GM12878 (cell line): Measurements from ENCODE around the gene HOXC5. TPM values are rescaled to one million over a fixed set of nuclear protein-coding genes. Genes with fewer than 3 reads are reported as not detected.

Source experiments
- ATAC-seq: fragments of 200-7000 bp; cut with Tn5 transposase; 3 replicates; pipeline ENCODE4 v1.9.1; 2020; ENCODE audit warnings: mild to moderate bottlenecking, moderate library complexity
- BruUV-seq: library from RNA; stranded (reverse); fragments of 400-500 nt; replicated peaks from 2 replicates; lab custom pipeline; 2021; lab: Mats Ljungman, UMichigan
- CTCF ChIA-PET: fragments of 300-600 bp; sonication (Branson Sonifier 250); formaldehyde crosslinking; extraction: SDS; loops from one replicate; lab custom pipeline; 2021; ENCODE audit warnings: inconsistent platforms; lab: Yijun Ruan, JAX
- POLR2A ChIA-PET: fragments of 350-600 bp; formaldehyde crosslinking; extraction: SDS; loops from one replicate; lab custom pipeline; 2021; ENCODE audit warnings: inconsistent platforms; lab: Charles Lee
- RAD21 ChIA-PET: fragments of 300-600 bp; sonication (Branson Sonifier 250); formaldehyde crosslinking; loops from one replicate; lab custom pipeline; 2023; ENCODE audit warnings: antibody characterized with exemption; ENCODE audit not compliant: unreplicated experiment; lab: Charles Lee
- SMC1A ChIA-PET: fragments of 300-600 bp; sonication (Branson Sonifier 250); formaldehyde crosslinking; loops from one replicate; lab custom pipeline; 2023; ENCODE audit not compliant: unreplicated experiment, uncharacterized antibody; lab: Charles Lee
- DNase-seq: peaks from one replicate; pipeline ENCODE4 v3.0.0-alpha.2; 2011; ENCODE audit warnings: low read depth, low spot score
- FAIRE-seq: peaks from 3 replicates; lab custom pipeline; 2011; peaks lifted over from hg19 to GRCh38; lab: Jason Lieb, UNC
- H2AFZ ChIP-seq: 2 replicates; pipeline ENCODE4 v1.6.0; 2011; ENCODE audit warnings: low read depth, low read length, control low read depth; ENCODE audit not compliant: control insufficient read depth
- H3K27ac ChIP-seq: 2 replicates; pipeline ENCODE4 v1.5.1; 2011; ENCODE audit warnings: control low read depth; ENCODE audit not compliant: control insufficient read depth, insufficient read depth
- H3K27me3 ChIP-seq, 2 experiments: replicated peaks in 1 of 2; 2 replicates each; pipeline versions ENCODE4 v1.6.0 to v1.6.1; 2011; ENCODE audit warnings: low read length in 1 of 2; ENCODE audit not compliant: control insufficient read depth in 2 of 2, insufficient read depth in 2 of 2
- H3K36me3 ChIP-seq, 2 experiments: 2 replicates each; pipeline ENCODE4 v1.5.1; 2011; ENCODE audit warnings: low read length in 1 of 2; ENCODE audit not compliant: control insufficient read depth in 2 of 2, insufficient read depth in 2 of 2
- H3K4me1 ChIP-seq: 2 replicates; pipeline ENCODE4 v1.6.1; 2011; ENCODE audit warnings: mild to moderate bottlenecking, low read length, moderate library complexity, mixed read lengths; ENCODE audit not compliant: control insufficient read depth, insufficient read depth
- H3K4me2 ChIP-seq: 2 replicates; pipeline ENCODE4 v1.6.0; 2011; ENCODE audit warnings: control low read depth; ENCODE audit not compliant: control insufficient read depth, insufficient read depth
- H3K4me3 ChIP-seq: fragments of 200-600 bp; sonication (generic); 2 replicates; pipeline ENCODE4 v1.5.1; 2016
- H3K79me2 ChIP-seq: 2 replicates; pipeline ENCODE4 v1.6.0; 2011; ENCODE audit warnings: low read length; ENCODE audit not compliant: control insufficient read depth, insufficient read depth
- H3K9ac ChIP-seq: 2 replicates; pipeline ENCODE4 v1.8.0; 2011; ENCODE audit warnings: low read length, control low read depth, mixed read lengths; ENCODE audit not compliant: control insufficient read depth, insufficient read depth
- H3K9me3 ChIP-seq: replicated peaks from 3 replicates; pipeline ENCODE4 v1.5.1; 2011; ENCODE audit warnings: mild to moderate bottlenecking, low read length; ENCODE audit not compliant: control insufficient read depth, insufficient read depth
- H4K20me1 ChIP-seq: 2 replicates; pipeline ENCODE4 v1.6.0; 2011; ENCODE audit not compliant: control insufficient read depth, insufficient read depth
- BACH1 ChIP-seq: fragments of 450-650 bp; IDR thresholded peaks from 2 replicates; pipeline ENCODE4 v1.6.1; 2017; ENCODE audit warnings: mild to moderate bottlenecking, borderline replicate concordance
- BCL3 ChIP-seq: IDR thresholded peaks from 2 replicates; pipeline ENCODE4 v1.6.1; 2011; ENCODE audit warnings: borderline replicate concordance, low read depth, mild to moderate bottlenecking, moderate library complexity, low read length; ENCODE audit not compliant: insufficient read depth, poor library complexity, severe bottlenecking
- IRF4 ChIP-seq: IDR thresholded peaks from 2 replicates; pipeline ENCODE4 v1.6.1; 2011; ENCODE audit warnings: low read depth, low read length
- MYC ChIP-seq: IDR thresholded peaks from 2 replicates; pipeline ENCODE4 v1.6.1; 2011; ENCODE audit warnings: mild to moderate bottlenecking, low read length, moderate library complexity, inconsistent platforms; ENCODE audit not compliant: insufficient read depth, insufficient replicate concordance, insufficient read length, severe bottlenecking
- NFYA ChIP-seq: IDR thresholded peaks from 2 replicates; pipeline ENCODE4 v1.6.1; 2011; ENCODE audit warnings: low read depth, mild to moderate bottlenecking, low read length, improper control_type of control experiment, borderline replicate concordance
- NFYB ChIP-seq: IDR thresholded peaks from 2 replicates; pipeline ENCODE4 v1.6.1; 2011; ENCODE audit warnings: low read depth, mild to moderate bottlenecking, low read length, improper control_type of control experiment, moderate library complexity; ENCODE audit not compliant: insufficient read depth
- PAX5 ChIP-seq: IDR thresholded peaks from 2 replicates; pipeline ENCODE4 v1.6.1; 2011; ENCODE audit warnings: low read depth, low read length, borderline replicate concordance
- POU2F2 ChIP-seq: IDR thresholded peaks from 3 replicates; pipeline ENCODE4 v1.6.1; 2011; ENCODE audit warnings: low read depth, mild to moderate bottlenecking, low read length, borderline replicate concordance
- RFX5 ChIP-seq: IDR thresholded peaks from 2 replicates; pipeline ENCODE4 v1.6.1; 2011; ENCODE audit warnings: low read depth, low read length, improper control_type of control experiment
- USF1 ChIP-seq: IDR thresholded peaks from 2 replicates; pipeline ENCODE4 v1.6.1; 2011; ENCODE audit warnings: borderline replicate concordance, low read depth, mild to moderate bottlenecking, moderate library complexity, mixed read lengths, low read length; ENCODE audit not compliant: insufficient read depth; ENCODE audit errors: extremely low read length
- ZBTB33 ChIP-seq: fragments of 450-650 bp; IDR thresholded peaks from 2 replicates; pipeline ENCODE4 v1.6.1; 2017; ENCODE audit warnings: mild to moderate bottlenecking
- WGBS: methylation state at CpG from one replicate; pipeline ENCODE4 v1.1.6; 2016; ENCODE audit warnings: low lambda C conversion rate; ENCODE audit not compliant: insufficient replicate concordance, insufficient coverage; ENCODE audit errors: missing lambda C conversion rate; 5-methylcytosine and 5-hydroxymethylcytosine counted together
- in situ Hi-C: fragments of 300-500 bp; cut with MboI; formaldehyde crosslinking; loops from 9 replicates; pipeline ENCODE4 v1.14.3; 2018; ENCODE audit warnings: mixed read lengths
- intact Hi-C: fragments of 100-400 bp; cut with micrococcal nuclease; formaldehyde crosslinking; loops from one replicate; pipeline ENCODE4 v1.14.2; 2022; ENCODE audit not compliant: unreplicated experiment
- polyA plus RNA-seq, 11 experiments: library from polyadenylated mRNA; depleted of rRNA in 4 of 11; unstranded in 6 of 11; stranded (reverse) in 5 of 11; fragments of >200 nt; fragmentation: Nextera tagmentation in 4 of 11; fragmentation: Illumina TruSeq in 1 of 11; extraction: Ambion mirVana in 4 of 11; extraction: Trizol in 1 of 11; gene quantifications; 1 replicate in 1 of 11; 2 replicates in 10 of 11; pipeline versions ENCODE4 v1.2.1 to v1.2.3, GENCODE V29; 2011 to 2016; ENCODE audit warnings: inconsistent platforms in 2 of 11, missing spikeins in 2 of 11, low read depth in 1 of 11
- total RNA-seq, 4 experiments: library from RNA; depleted of rRNA in 3 of 4; stranded (reverse); fragments of >200 nt in 3 of 4; fragmentation: Illumina TruSeq in 1 of 4; extraction: Trizol in 1 of 4; gene quantifications; 2 replicates each; pipeline versions ENCODE4 v1.2.1 to v1.2.3, GENCODE V29; 2013 to 2021

HOXC5 gene
- total and polyA plus RNA-seq, 10 of the 15 experiments (the other 5 are each of a cell fraction or from before 2014, with no cell fraction given) = 0.11 TPM; not detected in 9

- Histone ChIP-seq H3K27me3 (peaks cover 4 to 6% of the 10 kb centered on the region in 2 experiments; a peak in 3 of 4 replicates), H3K4me3 (no peak overlapping the region), H2AFZ (no peak overlapping the region), H4K20me1 (no peaks in the 10 kb centered on the region), H3K79me2 (no peaks in the 10 kb centered on the region), H3K4me1 (peaks cover 22% of the 10 kb centered on the region), H3K9ac (no peak overlapping the region), H3K9me3 (no peaks in the 10 kb centered on the region), H3K4me2 (no peak overlapping the region), H3K27ac (no peak overlapping the region), H3K36me3 (no peaks in the 10 kb centered on the region)
- DNase-seq (no peak), ATAC-seq (no peak), FAIRE-seq (no peak)
- ChIA-PET POLR2A (no interaction called here), RAD21 (interaction anchor here (0.5 kb wide), 1 partner anchor 172 kb away, joined by 3 read pairs; no protein-coding TSS in a partner anchor), CTCF (no interaction called here), SMC1A (no interaction called here)
- 72% methylated on average over 8 of the region's 8 CpGs for WGBS
- in situ Hi-C loops (no loop called here), intact Hi-C loops (no loop called here)
- TF ChIP-seq RFX5 (no peak), BCL3 (no peak), IRF4 (no peak)
- BruUV-seq = no TSS peak
Observed at GRCh38 chr12:54047964-54048303, 15.1 kb downstream of the HOXC5 start.

GRCh38 chr12:54048406-54049093 lies 15.7 kb downstream of the HOXC5 start:
- no peaks in the 10 kb centered on the region for H3K36me3 ChIP-seq
- H3K9ac ChIP-seq = no peak overlapping the region
- DNase-seq = no peak
- H3K27me3 ChIP-seq = peaks cover 4 to 6% of the 10 kb centered on the region in 2 experiments; a peak in 3 of 4 replicates
- peaks cover 1% of the 10 kb centered on the region; the same call in 1 of the 2 replicates for H3K79me2 ChIP-seq
- in situ Hi-C loops = no loop called here
- H3K4me1 ChIP-seq = peaks cover 22% of the 10 kb centered on the region
- H3K4me3 ChIP-seq = no peak overlapping the region
- H4K20me1 ChIP-seq = no peaks in the 10 kb centered on the region
- no peaks in the 10 kb centered on the region for H3K9me3 ChIP-seq
- CTCF ChIA-PET = no interaction called here
- intact Hi-C loops = no loop called here
- H2AFZ ChIP-seq = no peak overlapping the region
- ATAC-seq = no peak
- no peak overlapping the region for H3K27ac ChIP-seq
- 73% methylated on average over 3 of the region's 3 CpGs for WGBS
- no peak for FAIRE-seq
- no TSS peak for BruUV-seq
- SMC1A ChIA-PET = interaction anchor here (0.7 kb wide), 1 partner anchor 22 kb away, joined by 3 read pairs; no protein-coding TSS in a partner anchor
- POLR2A ChIA-PET = no interaction called here
- RAD21 ChIA-PET = interaction anchor here (0.8 kb wide), 1 partner anchor 13 kb away, joined by 3 read pairs; no protein-coding TSS in a partner anchor
- no peak overlapping the region for H3K4me2 ChIP-seq
- TF ChIP-seq ZBTB33 = no peak
- no peak for TF ChIP-seq POU2F2
- no peak for TF ChIP-seq PAX5
- TF ChIP-seq BACH1 = no peak
- no peak for TF ChIP-seq NFYA
- TF ChIP-seq MYC = no peak
- no peak for TF ChIP-seq NFYB
- TF ChIP-seq USF1 = no peak
